Nephron (organoid): ENCODE data around the gene RHBDL3.
A peak's percentile ranks its signal among the peaks of the same experiment; 100 is the strongest.
"Not testable (repeated sequence)": the region's sequence is repeated elsewhere in the genome, so short reads cannot be mapped to it uniquely, and the experiment has no call there.

Source experiments
- H3K27ac Mint-ChIP-seq, 3 experiments: 2 replicates each; pipeline ENCODE4 v1.8.0; 2020; ENCODE audit warnings: mixed read lengths in 3 of 3, mild to moderate bottlenecking in 2 of 3, moderate library complexity in 1 of 3
- H3K27me3 Mint-ChIP-seq: 2 replicates; pipeline ENCODE4 v1.8.0; 2021; ENCODE audit warnings: low read depth, mild to moderate bottlenecking, moderate library complexity, mixed read lengths
- H3K36me3 Mint-ChIP-seq: 2 replicates; pipeline ENCODE4 v1.8.0; 2020; ENCODE audit warnings: low read depth, mixed read lengths
- H3K4me1 Mint-ChIP-seq: 2 replicates; pipeline ENCODE4 v1.8.0; 2020; ENCODE audit warnings: mixed read lengths
- H3K4me3 Mint-ChIP-seq, 3 experiments: 2 replicates each; pipeline ENCODE4 v1.8.0; 2020; ENCODE audit warnings: mild to moderate bottlenecking in 3 of 3, mixed read lengths in 3 of 3, moderate library complexity in 2 of 3
- H3K9me3 Mint-ChIP-seq: 2 replicates; pipeline ENCODE4 v1.8.0; 2020; ENCODE audit warnings: mixed read lengths
- CTCF ChIP-seq, 3 experiments: fragments of 200-600 bp; sonication (generic); IDR thresholded peaks; one replicate each; pipeline ENCODE4 v1.5.0; 2021; ENCODE audit warnings: antibody characterized with exemption in 3 of 3; ENCODE audit not compliant: unreplicated experiment in 3 of 3

RHBDL3 gene

GRCh38 chr17:32317353-32317752 lies 51.7 kb downstream of the RHBDL3 start:
- Mint-ChIP-seq H3K4me3 (no peak overlapping the region), H3K4me1 (no peaks in the 10 kb centered on the region), H3K27ac (peak overlapping the region in 1 of 3 experiments; percentile 86), H3K36me3 (no peaks in the 10 kb centered on the region), H3K9me3 (no peaks in the 10 kb centered on the region), H3K27me3 (peaks cover 14% of the 10 kb centered on the region)
- no peak for TF ChIP-seq CTCF (IDR thresholded peaks at IDR 0.05; ENCODE audit: unreplicated experiment in 3 of 3)

GRCh38 chr17:32318071-32318470 lies 52.4 kb downstream of the RHBDL3 start:
- Mint-ChIP-seq H3K36me3 (no peaks in the 10 kb centered on the region), H3K27me3 (peaks cover 18% of the 10 kb centered on the region), H3K9me3 (no peaks in the 10 kb centered on the region), H3K27ac (peak overlapping the region in 1 of 3 experiments; percentile 86), H3K4me3 (no peak overlapping the region), H3K4me1 (no peaks in the 10 kb centered on the region)
- TF ChIP-seq CTCF (IDR thresholded peaks at IDR 0.05; ENCODE audit: unreplicated experiment in 3 of 3) = no peak

GRCh38 chr17:32319548-32319905 lies 53.9 kb downstream of the RHBDL3 start:
- Mint-ChIP-seq H3K36me3 (no peaks in the 10 kb centered on the region), H3K9me3 (no peaks in the 10 kb centered on the region), H3K27ac (no peak overlapping the region), H3K4me3 (no peak overlapping the region), H3K4me1 (no peaks in the 10 kb centered on the region), H3K27me3 (peaks cover 15% of the 10 kb centered on the region)
- peak; percentile 89 to 93 (median 90) for TF ChIP-seq CTCF (IDR thresholded peaks at IDR 0.05; ENCODE audit: unreplicated experiment in 3 of 3)

- not testable (repeated sequence) for H3K36me3 Mint-ChIP-seq, H3K27ac Mint-ChIP-seq, H3K27me3 Mint-ChIP-seq, H3K4me3 Mint-ChIP-seq, H3K9me3 Mint-ChIP-seq, H3K4me1 Mint-ChIP-seq
Measured at GRCh38 chr17:32320080-32320479, 54.4 kb downstream of the RHBDL3 start.

GRCh38 chr17:32320847-32321246 lies 55.2 kb downstream of the RHBDL3 start:
- no peak for TF ChIP-seq CTCF (IDR thresholded peaks at IDR 0.05; ENCODE audit: unreplicated experiment in 3 of 3)
- Mint-ChIP-seq H3K27me3 (peaks cover 6% of the 10 kb centered on the region), H3K27ac (no peak overlapping the region), H3K36me3 (no peaks in the 10 kb centered on the region), H3K9me3 (no peaks in the 10 kb centered on the region), H3K4me3 (no peak overlapping the region), H3K4me1 (no peaks in the 10 kb centered on the region)

- TF ChIP-seq CTCF (IDR thresholded peaks at IDR 0.05; ENCODE audit: unreplicated experiment in 3 of 3) = no peak
- Mint-ChIP-seq H3K9me3 (no peaks in the 10 kb centered on the region), H3K4me1 (no peaks in the 10 kb centered on the region), H3K27ac (no peak overlapping the region), H3K4me3 (no peak overlapping the region), H3K36me3 (no peaks in the 10 kb centered on the region), H3K27me3 (peaks cover 5% of the 10 kb centered on the region)
Measured at GRCh38 chr17:32323046-32323445, 57.4 kb downstream of the RHBDL3 start.
